Measurements from ENCODE around the gene ENO1. TPM values are rescaled to one million over a fixed set of nuclear protein-coding genes. Genes with fewer than 3 reads are reported as not detected.

ENO1 gene
- total and polyA plus RNA-seq, 2 of the 4 experiments (the other 2 are of a cell fraction), result 2,125 to 3,643 TPM

GRCh38 chr1:8841395-8841794 lies 37.1 kb downstream of the ENO1 start:
- no peak overlapping the region for H3K27ac ChIP-seq (ENCODE audit: insufficient read depth, low read length)
- in situ Hi-C loops (cut with MboI; ENCODE audit: low sequenced_read_pairs) (loop anchor here (10.0 kb wide), 1 partner anchor 277 kb away; no protein-coding TSS in a partner anchor), intact Hi-C loops (cut with micrococcal nuclease) (no loop called here), dilution Hi-C loops (cut with HindIII; ENCODE audit: low sequenced_read_pairs, unreplicated experiment) (no loop called here)
- DNase-seq (no peak), ATAC-seq (ENCODE audit: low read depth) (no peak)
- H3K4ac ChIP-seq (ENCODE audit: low read depth, low read length), result no peak overlapping the region
- no peak overlapping the region for H2BK15ac ChIP-seq (ENCODE audit: low read depth, low read length)
- CTCF ChIA-PET, result no interaction called here
- H3K14ac ChIP-seq (replicated peaks; ENCODE audit: low read depth, low read length), result no peak overlapping the region
- no TSS peak for BruUV-seq (replicated peaks)
- H3K4me1 ChIP-seq (ENCODE audit: control insufficient read depth, insufficient read depth, low read length), result no peaks in the 10 kb centered on the region
- no peak overlapping the region for H2AFZ ChIP-seq (replicated peaks; ENCODE audit: low read length, poor library complexity)
- H2BK5ac ChIP-seq (ENCODE audit: low read depth, low read length, poor library complexity, severe bottlenecking), result no peak overlapping the region
- H2BK20ac ChIP-seq (ENCODE audit: low read depth, low read length), result no peak overlapping the region
- no peak overlapping the region for H4K8ac ChIP-seq (ENCODE audit: low read depth in 2 of 2, low read length in 2 of 2)
- no peaks in the 10 kb centered on the region for H3K36me3 ChIP-seq (ENCODE audit: control insufficient read depth, insufficient read depth, low read length)
- no peak for TF ChIP-seq RAD21 (IDR thresholded peaks at IDR 0.05; ENCODE audit: low read length)
- no peak for TF ChIP-seq CHD1 (IDR thresholded peaks at IDR 0.05; ENCODE audit: low read depth, low read length)
- no peak for TF ChIP-seq CTCF (conservative IDR thresholded peaks at IDR 0.05; ENCODE audit: low read depth, low read length)
- no peak for TF ChIP-seq CEBPB (IDR thresholded peaks at IDR 0.05; ENCODE audit: low read depth, low read length)
- no peak for TF ChIP-seq SMC3 (IDR thresholded peaks at IDR 0.05; ENCODE audit: low read depth, low read length)
- TF ChIP-seq USF2 (IDR thresholded peaks at IDR 0.05; ENCODE audit: low read depth, low read length), result no peak
- no peak for TF ChIP-seq MXI1 (IDR thresholded peaks at IDR 0.05; ENCODE audit: borderline replicate concordance, low read depth, low read length)
- no peak for TF ChIP-seq POLR2A (IDR thresholded peaks at IDR 0.05; ENCODE audit: low read depth, low read length)
- TF ChIP-seq ELK1 (IDR thresholded peaks at IDR 0.05; ENCODE audit: borderline replicate concordance, low read depth, low read length), result no peak
- TF ChIP-seq RCOR1 (IDR thresholded peaks at IDR 0.05; ENCODE audit: insufficient replicate concordance, low read length), result no peak
- TF ChIP-seq BHLHE40 (IDR thresholded peaks at IDR 0.05; ENCODE audit: low read depth, low read length), result no peak
- TF ChIP-seq FOS (IDR thresholded peaks at IDR 0.05; ENCODE audit: low read depth, low read length), result no peak
- TF ChIP-seq NFE2L2 (IDR thresholded peaks at IDR 0.05; ENCODE audit: low read depth, low read length), result no peak
- no peak for TF ChIP-seq RFX5 (IDR thresholded peaks at IDR 0.05; ENCODE audit: low read depth, low read length)
- no peaks in the 10 kb centered on the region; the same call in 1 of the 2 replicates for H4K20me1 ChIP-seq (ENCODE audit: insufficient read depth, low read length)
- H4K91ac ChIP-seq (ENCODE audit: insufficient read depth, low read depth, low read length), result no peak overlapping the region
- 100% methylated on average over 1 of the region's 3 CpGs; no CpG with 5 or more reads in 1 of the 2 experiments for WGBS, 2 experiments (ENCODE audit: extremely low coverage in 2 of 2, insufficient read length in 1 of 2)
- no peaks in the 10 kb centered on the region; the same call in 1 of the 2 replicates for H3K9me3 ChIP-seq (ENCODE audit: control insufficient read depth, insufficient read depth, low read length)
- no peak overlapping the region for H3K9ac ChIP-seq (ENCODE audit: low read depth, low read length)
- no peak overlapping the region for H4K5ac ChIP-seq (ENCODE audit: low read depth, low read length)
- POLR2A ChIA-PET (ENCODE audit: unreplicated experiment), result no interaction called here
- no peak overlapping the region for H3K4me2 ChIP-seq (ENCODE audit: low read depth, low read length)
- H3K27me3 ChIP-seq (ENCODE audit: control insufficient read depth, insufficient read depth, low read length), result peaks cover 12% of the 10 kb centered on the region
- no peak overlapping the region for H3K23ac ChIP-seq (ENCODE audit: low read depth, low read length)
- no peak overlapping the region for H2AK5ac ChIP-seq (ENCODE audit: low read depth, low read length)
- H3K9me1 ChIP-seq (ENCODE audit: insufficient read depth, low read length), result no peaks in the 10 kb centered on the region
- no peak overlapping the region for H3K56ac ChIP-seq (ENCODE audit: extremely low read depth, insufficient read depth, low read length)
- no peaks in the 10 kb centered on the region for H3K79me1 ChIP-seq (ENCODE audit: low read depth in 1 of 2, low read length in 2 of 2)
- no peak overlapping the region for H2BK120ac ChIP-seq (ENCODE audit: low read depth, low read length)
- H3K18ac ChIP-seq (ENCODE audit: low read depth, low read length), result no peak overlapping the region
- H2AK9ac ChIP-seq (replicated peaks; ENCODE audit: low read depth, low read length, poor library complexity), result no peak overlapping the region
- no peak overlapping the region for H3K4me3 ChIP-seq (ENCODE audit: insufficient read depth, low read depth, low read length)
